Activated CD4-positive, alpha-beta T cell treated with anti-CD3 and anti-CD28 coated beads for 1 hour (primary cell): Measurements from ENCODE around the gene ARL6IP6.
A peak's percentile ranks its signal among the peaks of the same experiment; 100 is the strongest.
"Not testable (repeated sequence)": the region's sequence is repeated elsewhere in the genome, so short reads cannot be mapped to it uniquely, and the experiment has no call there.

Experiments
- DNase-seq: peaks from one replicate; pipeline ENCODE4 v3.0.0-alpha.2; 2020

The ARL6IP6 gene

DNA sequence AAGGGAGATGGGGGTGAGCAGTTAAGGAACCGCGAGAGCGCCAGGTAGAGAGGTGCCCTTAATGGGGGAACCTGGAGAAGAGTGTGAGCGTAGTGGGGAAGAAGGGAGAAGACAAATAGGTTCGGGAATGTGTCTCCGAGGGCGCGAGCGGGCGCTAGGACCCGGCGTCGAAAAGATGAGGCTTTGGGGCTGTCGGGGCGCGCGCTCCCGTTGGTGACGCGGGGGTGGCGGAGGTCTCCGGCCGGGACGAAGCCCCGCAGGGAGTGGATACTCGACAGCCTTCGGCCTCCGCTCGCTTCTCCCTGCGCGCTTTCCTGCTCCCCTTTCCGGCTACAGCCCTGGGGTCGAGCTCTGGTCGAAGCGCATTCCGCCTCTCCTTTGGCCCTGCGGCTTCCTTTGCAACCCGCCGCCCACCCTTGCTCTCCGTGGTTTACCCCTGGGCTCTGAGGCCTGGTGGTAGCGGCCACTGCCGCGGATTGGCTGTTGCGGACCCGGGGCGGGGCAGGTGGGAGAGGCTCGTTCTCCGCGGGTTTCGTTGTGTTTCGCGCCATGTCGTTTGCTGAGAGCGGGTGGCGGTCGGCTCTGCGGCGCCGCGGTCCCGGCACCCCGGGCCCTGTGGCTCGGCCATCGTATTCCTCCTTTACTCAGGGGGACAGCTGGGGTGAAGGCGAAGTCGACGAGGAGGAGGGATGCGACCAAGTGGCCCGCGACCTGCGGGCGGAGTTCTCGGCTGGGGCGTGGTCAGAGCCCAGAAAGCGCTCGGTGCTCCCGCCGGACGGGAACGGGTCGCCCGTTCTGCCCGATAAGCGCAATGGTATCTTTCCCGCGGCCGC is at the start of gene ARL6IP6:
Gene ARL6IP6, plus strand, starts transcription at position 545 of the 833 bp plus-strand sequence. Its CDS starts 5 bp downstream, at position 550.
- peak; percentile 88 for DNase-seq

DNA sequence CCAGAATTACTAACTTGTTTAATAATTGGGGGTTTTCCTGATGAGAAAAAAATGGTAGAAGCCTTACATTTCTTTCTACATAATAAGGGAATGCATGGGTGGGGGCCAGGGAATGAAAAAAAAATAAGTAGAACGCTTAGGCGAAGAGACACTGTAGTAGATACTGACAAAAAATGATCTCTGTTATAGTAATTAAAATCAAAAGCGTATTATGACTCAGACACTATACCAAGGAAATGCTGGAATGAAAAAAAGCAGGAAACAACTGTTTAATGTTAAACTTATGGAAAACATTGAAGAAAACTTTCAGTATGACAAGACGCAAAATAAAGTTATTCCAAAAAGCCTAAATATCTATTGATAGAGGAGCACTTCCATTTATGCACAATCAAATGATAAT is 44.1 kb upstream of the ARL6IP6 start:
- no peak for DNase-seq

DNA sequence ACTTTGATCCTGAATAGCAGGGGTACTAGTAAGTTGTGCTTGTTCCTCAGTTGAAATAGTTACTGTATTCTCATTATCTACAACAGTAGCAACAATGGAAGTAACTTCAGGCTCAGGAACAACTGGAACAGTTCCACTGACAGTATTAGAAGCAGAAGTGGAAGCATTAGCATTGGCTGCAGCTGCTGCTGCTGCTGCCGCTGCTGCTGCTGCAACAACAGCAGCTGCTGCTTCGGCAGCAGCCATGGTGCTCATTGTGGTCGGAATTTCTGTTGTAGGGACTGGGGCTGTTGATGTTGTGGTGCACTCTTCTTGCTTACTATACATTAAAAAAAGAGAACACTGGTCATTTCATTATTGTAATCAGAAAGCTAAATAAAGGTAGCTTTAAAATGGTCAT is 42.0 kb upstream of the ARL6IP6 start:
- DNase-seq: no peak

DNA sequence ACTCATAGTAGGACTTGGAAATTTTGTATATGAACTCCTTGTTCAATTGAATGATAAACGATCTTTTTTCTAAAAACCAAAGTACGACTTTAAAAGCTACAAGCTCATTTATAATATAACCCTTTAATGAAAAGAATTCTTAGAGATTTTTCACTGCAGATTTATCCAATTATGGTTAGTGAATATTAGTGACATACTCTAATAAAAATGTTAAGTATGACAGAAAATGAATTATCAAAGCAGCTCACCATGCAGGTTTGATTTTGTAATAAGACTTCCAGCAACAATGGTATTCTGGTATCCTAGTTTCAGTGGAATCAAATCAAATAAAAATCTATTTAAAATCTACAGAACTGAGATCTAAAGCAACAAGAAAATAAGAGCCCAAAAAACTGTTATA is 39.6 kb upstream of the ARL6IP6 start:
- DNase-seq: no peak

DNA sequence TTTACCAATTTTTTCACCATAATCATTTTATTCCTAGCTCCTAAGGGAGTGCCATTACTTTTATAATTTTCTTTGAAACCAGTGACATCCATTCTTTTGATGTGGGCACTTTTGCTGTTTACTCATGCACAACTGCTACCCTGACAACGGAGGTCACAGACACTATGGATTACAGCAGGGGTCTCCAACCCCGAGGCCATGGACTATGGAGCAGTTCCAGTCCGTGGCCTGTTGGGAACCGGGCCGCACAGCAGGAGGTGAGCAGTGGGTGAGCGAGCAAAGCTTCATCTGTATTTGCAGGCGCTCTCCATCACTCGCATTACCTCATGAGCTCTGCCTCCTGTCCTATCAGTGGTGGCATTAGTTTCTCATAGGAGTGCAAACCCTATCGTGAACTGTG is 35.8 kb upstream of the ARL6IP6 start:
- no peak for DNase-seq

DNA sequence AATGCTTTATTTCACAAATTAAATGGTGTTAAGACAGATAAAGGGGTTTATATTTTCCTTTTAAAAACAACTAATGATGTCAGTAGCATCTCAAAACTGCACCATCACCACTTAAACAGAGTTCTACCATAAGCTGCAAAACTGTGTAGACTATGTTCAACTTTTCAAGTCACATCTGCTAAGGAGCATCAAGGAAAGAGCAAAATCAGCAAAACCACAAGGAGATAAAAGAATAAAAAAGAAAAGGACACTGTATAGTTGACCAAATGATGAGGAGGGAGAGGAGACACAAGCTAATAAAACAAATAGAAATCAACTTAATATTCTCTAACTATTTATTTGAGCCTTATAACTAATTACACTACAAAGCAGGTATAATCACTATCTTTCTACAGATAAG is 35.0 kb upstream of the ARL6IP6 start:
- DNase-seq: no peak

DNA sequence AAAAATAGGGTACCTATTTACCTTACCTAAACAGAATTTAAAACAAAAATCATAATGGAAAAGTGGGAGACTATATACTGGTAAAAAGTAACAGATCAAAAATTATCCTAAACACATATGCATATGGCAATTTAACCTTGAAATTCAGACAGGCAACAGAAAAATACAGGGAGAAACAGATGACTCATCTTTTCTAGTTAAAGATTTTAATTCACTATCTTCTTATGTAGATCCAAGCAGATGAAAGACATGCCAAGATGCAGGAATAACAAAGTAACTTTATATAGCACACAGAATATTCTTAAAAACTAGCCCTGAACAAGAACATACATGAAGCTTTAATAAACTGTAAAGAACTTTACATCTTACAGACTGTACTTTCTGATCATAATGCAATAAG is 32.1 kb upstream of the ARL6IP6 start:
- no peak for DNase-seq

DNA sequence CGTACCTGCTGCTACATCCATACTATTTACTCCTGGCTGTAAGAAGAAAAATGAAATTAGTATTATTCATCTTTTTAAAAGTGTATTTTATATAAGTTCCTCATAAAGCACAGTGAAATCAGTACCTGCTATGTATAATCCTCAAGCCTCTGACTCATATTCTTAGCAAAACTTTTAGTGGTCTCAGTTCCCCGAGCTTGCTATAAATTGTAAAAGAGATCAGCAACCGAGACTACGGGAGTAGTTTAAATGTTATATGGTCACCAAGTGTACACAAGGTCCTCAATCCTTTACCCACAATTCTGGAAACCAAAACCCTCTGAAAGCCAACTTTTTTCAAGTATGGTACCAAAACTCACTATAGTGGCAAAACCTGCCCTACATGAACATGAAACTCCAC is 25.4 kb upstream of the ARL6IP6 start:
- no peak for DNase-seq

DNA sequence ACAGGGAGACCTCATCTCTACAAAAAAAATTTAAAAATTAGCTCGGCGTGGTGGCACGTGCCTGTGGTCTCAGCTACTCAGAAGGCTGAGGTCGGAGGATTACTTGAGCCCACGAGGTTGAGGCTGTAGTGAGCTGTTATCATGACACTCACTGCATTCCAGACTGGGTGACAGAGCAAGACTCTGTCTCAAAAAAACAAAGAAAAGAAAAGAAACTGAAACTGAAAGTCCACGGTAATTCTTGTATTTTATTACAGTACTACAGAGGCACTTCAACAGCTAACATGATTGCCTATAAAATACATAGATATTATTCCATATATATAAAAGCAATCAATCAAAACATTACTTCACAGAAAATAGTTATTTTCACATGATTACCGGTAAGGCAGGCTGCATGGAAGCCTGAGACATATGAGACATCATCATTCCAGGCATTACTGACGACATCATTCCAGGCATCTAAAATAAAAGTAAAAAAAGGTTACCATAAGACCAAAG is 24.2 kb upstream of the ARL6IP6 start:
- DNase-seq: no peak

DNA sequence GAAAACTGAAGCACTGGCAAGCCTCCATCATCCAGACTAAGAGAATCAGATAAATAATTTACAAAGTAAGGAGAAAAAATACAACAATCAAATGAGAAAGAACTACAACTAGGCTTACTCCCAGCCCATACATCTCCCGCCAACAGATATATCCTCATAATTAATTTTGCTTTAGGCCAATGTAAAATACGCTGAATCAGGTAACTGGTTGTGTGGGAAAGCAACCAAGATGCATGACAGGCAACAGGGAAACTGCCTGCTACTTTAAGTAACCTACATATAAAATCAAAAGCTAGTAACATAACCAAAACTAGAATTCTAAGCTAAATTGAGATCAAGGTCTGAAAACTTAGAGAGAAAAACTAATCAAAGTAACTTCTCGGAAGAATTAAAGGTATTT is 22.7 kb upstream of the ARL6IP6 start:
- no peak for DNase-seq

DNA sequence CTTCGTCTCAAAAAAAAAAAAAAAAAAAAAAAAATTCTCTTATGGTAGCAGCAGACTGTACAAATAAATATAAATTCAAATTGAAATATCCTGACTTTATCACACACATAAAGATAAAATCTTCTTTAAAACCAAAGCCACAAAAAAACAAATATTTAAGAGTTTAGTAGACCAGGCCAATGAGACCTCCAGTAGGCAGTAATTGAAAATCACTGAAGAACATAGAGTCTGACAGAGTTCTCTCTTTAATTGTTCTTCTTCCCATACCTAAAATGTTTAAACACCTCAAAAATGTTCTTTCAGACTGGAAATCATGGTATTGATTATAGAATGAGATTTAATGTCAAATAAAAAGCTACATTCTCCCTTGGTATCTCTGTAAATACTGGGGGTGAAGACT is 21.9 kb upstream of the ARL6IP6 start:
- no peak for DNase-seq

DNA sequence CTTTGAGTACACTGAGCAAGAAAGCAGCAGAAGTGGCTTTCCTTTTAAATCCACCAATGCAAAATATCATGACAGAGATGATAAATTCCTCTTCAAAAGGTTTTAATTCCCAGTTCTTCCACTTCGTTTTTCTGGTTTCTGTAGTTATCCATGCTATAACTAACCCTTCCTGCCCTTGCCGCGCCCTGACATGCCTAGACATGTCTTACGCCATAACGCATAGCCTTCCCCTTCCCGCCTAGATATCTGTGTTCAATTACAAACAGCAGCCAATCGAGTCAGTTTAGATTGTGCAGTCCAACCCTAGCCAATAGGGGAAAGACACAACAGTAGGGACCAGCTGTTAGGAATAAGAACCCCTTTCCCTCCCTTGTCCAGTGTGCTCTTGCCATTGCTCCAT is 17.2 kb upstream of the ARL6IP6 start:
- no peak for DNase-seq

DNA sequence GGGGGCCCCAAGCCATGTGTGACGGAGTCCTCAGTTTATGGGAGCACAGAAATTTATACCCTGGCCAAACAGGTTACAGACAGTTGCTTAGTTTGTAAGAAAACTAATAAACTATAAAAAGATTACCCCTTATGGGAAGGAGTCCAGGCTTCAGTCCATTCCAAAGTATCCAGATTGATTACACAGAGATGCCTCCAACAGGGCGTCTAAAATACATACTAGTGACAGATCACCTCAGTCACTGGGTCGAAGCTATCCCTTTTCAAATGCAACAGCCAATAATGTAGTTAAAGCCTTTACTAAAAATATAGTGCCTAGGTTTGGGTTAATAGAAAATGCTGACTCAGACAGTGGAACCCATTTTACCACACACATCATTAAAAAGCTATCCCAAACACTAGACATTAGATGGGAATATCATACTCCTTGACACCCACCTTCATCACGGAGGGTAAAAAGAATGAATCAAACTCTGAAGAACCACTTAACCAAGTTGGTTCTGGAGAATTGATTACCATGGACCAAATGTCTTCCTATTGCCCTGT is 11.9 kb upstream of the ARL6IP6 start:
- no peak for DNase-seq

DNA sequence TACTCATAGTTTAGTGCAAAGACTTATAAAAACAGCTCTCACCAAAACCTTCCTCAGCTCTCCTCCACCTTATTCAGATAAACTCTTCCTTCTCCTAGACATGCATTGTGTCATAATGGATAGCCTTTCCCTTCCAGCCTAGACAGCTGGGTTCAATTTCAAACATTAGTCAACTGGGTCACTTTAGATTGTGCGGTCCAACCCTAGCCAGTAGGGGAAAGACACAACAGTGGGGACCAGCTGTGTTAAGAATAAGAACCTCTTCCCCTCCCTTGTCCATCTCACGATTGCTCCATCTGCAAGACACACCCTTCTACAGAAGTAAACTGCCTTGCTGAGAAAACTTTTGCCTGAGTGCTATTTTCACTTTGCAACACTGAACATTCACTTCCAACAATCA is 9.7 kb upstream of the ARL6IP6 start:
- DNase-seq: no peak

DNA sequence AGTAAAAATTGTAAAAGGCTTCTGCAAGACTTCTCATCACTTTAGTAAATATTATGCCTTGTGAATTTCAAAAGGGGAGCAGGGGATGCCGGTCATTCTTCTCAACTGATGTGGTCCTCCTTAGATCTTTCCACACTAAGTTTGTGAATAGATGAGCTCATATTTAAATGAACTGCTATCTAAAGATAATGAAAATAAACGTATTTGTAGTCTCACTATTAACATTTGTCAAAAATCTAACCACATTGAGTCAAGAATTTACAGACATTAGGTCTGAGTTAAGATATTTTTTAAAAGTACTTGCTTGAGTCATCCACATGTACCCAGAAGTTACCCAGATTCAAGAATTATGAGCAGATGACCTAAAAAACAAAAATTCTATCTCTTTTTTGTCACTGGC is 7.7 kb upstream of the ARL6IP6 start:
- DNase-seq: no peak

DNA sequence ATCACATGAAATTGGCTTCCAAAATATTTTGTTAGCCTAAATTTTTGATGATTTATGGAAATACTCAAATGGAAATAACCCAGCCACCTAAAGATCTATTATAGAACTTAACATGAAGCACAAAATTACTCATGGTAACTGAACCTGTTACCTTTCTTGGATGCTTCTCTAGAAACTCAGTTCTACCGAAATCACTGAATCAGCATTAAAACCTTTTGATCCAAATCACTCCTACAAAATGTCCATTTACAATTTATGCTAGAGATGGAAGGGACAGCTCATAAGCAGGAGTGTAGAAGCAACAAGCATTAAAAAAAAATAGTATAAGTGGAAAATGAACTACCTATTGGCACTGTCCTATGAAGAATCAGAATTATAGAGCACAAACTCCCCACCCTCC is 3.3 kb upstream of the ARL6IP6 start:
- DNase-seq: no peak

DNA sequence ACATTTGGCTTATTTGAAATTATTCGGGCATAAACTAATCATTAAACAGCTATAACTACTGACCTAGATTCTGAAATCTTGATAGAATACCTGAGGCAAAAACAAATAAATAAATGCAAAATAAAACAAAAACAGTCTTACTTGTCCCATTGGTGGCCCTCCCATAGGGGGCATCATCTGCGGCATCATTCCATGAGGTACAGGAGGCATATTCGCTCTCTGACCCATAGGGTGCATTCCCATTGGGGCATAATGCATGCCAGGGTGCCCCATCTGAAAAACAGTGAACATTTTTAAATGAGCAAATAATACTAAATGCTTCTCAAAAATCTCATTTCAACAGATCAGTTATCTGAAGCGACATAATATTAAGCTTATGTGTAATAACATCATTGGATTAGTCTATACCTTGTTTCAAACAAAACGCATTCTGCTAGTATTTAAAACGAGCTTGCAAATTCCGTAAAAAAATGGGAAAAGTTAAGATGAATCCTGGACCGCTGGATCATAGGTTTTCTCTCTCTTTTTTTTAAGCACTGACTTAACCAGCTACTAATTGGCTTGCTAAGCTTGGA is 2.5 kb upstream of the ARL6IP6 start:
- no peak for DNase-seq

DNA sequence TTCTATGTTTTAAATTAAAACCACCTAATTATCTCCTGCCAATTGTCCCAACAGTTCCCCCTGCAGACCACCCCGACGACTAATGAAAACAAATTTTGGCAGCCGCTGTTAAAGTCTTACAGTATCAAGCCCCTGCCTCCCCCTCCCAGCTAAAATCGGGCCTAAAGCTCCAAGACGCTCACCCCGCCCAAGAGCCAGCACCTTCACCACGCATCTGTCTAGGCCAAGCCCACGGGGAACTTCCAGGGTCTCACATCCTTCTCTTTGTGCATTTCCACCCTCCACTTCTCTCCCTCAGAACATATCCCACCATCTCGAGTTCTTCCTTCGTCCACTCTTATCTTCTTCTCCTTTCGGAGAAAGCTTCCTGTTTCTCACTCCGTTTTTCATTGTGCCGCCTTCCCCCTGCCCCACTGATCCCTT is 1.6 kb upstream of the ARL6IP6 start:
- DNase-seq: no peak

DNA sequence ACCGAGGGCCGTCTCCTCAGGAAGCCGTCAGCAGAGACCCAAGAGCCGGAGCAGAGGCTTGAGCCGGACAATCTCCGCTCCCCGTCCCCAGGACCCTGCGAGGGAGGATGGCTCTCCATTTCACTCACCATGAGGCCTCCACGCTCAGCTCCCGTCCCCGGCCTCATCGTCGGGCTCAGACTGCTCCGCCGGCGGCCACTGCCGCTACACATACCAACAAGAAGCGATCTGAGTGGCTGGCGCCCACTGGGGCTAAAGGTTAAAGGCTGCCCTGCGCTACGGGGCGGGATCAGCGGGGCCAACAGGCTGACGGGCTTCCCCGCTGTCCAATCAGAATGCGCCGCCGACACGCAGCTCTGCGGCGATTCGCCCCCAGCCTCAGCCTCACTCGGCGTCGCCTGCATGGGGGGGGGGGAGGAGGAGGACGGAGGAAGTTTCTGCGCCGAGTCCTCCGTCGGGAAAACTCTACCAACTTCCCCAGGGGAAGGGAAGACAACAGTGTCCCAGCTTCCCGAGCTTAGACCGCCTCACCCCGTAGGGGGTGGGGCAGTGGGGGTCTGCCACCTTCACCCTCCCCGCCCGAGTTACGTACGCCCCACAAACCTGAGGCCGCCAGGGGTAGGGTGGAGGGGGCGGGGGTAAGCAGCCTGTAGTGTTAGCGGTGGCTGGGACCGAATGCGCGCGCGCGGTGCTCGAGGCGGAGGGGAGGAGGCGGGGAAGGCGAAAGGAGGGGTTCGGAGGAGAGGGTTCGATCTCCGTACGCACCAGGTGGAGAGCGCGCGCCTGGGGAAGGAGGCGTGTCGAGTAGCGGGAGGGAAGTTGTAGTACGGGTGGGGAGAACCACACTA is 968 bp upstream of the ARL6IP6 start, which contains the start of gene PRPF40A:
Gene PRPF40A, minus strand, starts transcription at position 234 of the 848 bp plus-strand sequence. Its CDS starts 22 bp downstream, at position 212.
- peak; percentile 98 for DNase-seq

DNA sequence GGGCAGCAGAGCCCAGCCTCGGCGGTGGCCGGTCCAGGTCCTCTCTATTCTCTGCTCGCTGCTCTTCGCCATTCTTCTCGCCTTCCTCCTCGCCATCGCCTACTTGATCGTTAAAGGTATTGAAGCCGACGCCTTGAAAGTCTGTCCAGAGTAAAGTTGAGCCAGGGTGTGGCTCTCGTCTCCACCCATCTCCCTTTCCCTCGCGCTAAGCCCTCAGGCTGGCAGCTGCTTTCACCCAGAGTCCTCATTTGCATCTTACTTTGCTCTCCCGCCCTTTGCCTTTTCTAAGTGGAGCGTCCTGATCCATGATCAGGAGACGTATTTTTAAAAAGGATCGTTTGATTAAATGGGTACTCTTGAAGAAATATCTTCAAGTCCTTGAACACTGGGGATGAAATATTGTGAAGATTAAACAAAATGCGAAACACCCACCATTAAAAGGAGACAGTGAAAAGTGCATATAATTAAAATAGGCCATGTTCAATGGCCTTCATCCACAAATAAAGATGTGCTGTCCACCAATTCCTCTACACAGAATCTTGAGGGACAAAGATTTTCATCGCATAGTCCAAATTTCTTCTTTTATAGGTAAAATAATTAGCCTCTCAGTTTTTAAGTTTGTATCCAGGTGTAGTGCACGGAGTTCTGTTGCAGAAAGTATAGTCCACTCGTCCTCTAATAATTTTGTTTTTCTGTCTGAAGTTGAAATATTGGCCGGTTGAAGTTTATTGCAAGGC is 657 bp downstream of the ARL6IP6 start:
- DNase-seq: no peak

DNA sequence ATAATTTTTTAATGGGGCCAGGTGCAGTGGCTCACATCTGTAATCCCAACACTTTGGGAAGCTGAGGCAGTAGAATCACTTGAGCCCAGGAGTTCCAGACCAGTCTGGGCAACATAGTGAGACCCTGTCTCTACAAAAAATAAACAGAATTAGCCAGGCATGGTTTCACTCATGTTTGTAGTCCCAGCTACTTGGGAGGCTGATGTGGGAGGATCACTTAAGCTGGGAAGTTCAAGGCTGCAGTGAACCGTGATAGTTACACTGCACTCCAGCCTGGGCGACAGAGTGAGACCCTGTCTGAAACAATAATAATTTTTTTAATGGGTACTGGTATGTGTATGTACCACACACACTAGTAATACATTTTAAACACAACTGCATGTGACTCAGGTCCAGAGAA is 2.4 kb downstream of the ARL6IP6 start:
- no peak for DNase-seq

DNA sequence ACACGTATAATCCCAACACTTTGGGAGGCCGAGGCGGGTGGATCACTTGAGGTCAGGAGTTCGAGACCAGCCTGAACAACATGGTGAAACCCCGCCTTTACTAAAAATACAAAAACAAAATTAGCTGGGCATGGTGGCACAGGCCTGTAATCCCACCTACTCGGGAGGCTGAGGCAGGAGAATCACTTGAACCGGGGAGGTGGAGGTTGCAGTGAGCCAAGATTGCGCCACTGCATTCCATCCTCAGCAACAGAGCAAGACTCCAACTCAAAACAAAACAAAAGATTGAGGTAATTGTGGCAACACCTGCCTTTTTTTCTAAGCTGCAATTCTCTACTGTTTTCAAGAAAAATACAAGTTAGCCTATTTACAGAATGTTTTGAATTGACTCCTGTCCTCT is 4.2 kb downstream of the ARL6IP6 start:
- not testable (repeated sequence) for DNase-seq
